ENCODE results near the gene DENND1B.
A peak's percentile ranks its signal among the peaks of the same experiment; 100 is the strongest.

The DENND1B gene

GRCh38 chr1:197744979-197745378, 30.3 kb downstream of the DENND1B start:
- Mint-ChIP-seq H3K36me3 (peaks cover 14 to 19% of the 10 kb centered on the region in 2 donors), H3K4me1 (peaks cover 12 to 21% of the 10 kb centered on the region in 2 donors), H3K9me3 (no peaks in the 10 kb centered on the region), H3K4me3 (peak overlapping the region in 1 of 2 donors; percentile 11), H3K27ac (peak overlapping the region; percentile 28), H3K27me3 (no peaks in the 10 kb centered on the region)
- ATAC-seq (replicated peaks) (peak; percentile 54 to 74), DNase-seq (no peak)

- H3K27me3 Mint-ChIP-seq, result no peaks in the 10 kb centered on the region
- no peak for ATAC-seq (replicated peaks)
- no peak for DNase-seq
- peaks cover 20 to 33% of the 10 kb centered on the region in 2 donors for H3K4me1 Mint-ChIP-seq
- no peaks in the 10 kb centered on the region for H3K9me3 Mint-ChIP-seq
- H3K27ac Mint-ChIP-seq, result no peak overlapping the region
- peaks cover 14 to 19% of the 10 kb centered on the region in 2 donors for H3K36me3 Mint-ChIP-seq
- no peak overlapping the region for H3K4me3 Mint-ChIP-seq
Measured at GRCh38 chr1:197743578-197743977, 31.7 kb downstream of the DENND1B start.

- H3K4me1 Mint-ChIP-seq, result peaks cover 21 to 35% of the 10 kb centered on the region in 2 donors
Measured at GRCh38 chr1:197740992-197741391, 34.3 kb downstream of the DENND1B start.

GRCh38 chr1:197738927-197739326, 36.4 kb downstream of the DENND1B start:
- Mint-ChIP-seq H3K27me3 (no peaks in the 10 kb centered on the region), H3K4me3 (no peak overlapping the region), H3K4me1 (peaks cover 14 to 24% of the 10 kb centered on the region in 2 donors), H3K36me3 (peaks cover 5 to 9% of the 10 kb centered on the region in 2 donors), H3K27ac (peak overlapping the region; percentile 1), H3K9me3 (no peaks in the 10 kb centered on the region)
- DNase-seq (no peak), ATAC-seq (replicated peaks) (peak in 1 of 2 donors; percentile 18)

More at GRCh38 chr1:197740992-197741391, 34.3 kb downstream of the DENND1B start:
- Mint-ChIP-seq H3K4me3 (no peak overlapping the region), H3K36me3 (peaks cover 6 to 8% of the 10 kb centered on the region in 2 donors), H3K27me3 (no peaks in the 10 kb centered on the region), H3K27ac (no peak overlapping the region), H3K9me3 (no peaks in the 10 kb centered on the region)
- no peak for ATAC-seq (replicated peaks)
- DNase-seq, result no peak

- H3K27me3 Mint-ChIP-seq, result no peaks in the 10 kb centered on the region
- DNase-seq, result no peak
- peaks cover 4 to 9% of the 10 kb centered on the region in 2 donors for H3K36me3 Mint-ChIP-seq
- H3K27ac Mint-ChIP-seq, result no peak overlapping the region
- no peaks in the 10 kb centered on the region for H3K9me3 Mint-ChIP-seq
- H3K4me1 Mint-ChIP-seq, result peaks cover 17 to 22% of the 10 kb centered on the region in 2 donors
- no peak overlapping the region for H3K4me3 Mint-ChIP-seq
- no peak for ATAC-seq (replicated peaks)
Measured at GRCh38 chr1:197737916-197738315, 37.4 kb downstream of the DENND1B start.

GRCh38 chr1:197736685-197737084, 38.6 kb downstream of the DENND1B start:
- no peak overlapping the region for H3K27ac Mint-ChIP-seq
- ATAC-seq (replicated peaks), result no peak
- no peaks in the 10 kb centered on the region for H3K9me3 Mint-ChIP-seq
- no peak overlapping the region for H3K4me3 Mint-ChIP-seq
- H3K27me3 Mint-ChIP-seq, result no peaks in the 10 kb centered on the region
- no peak for DNase-seq
- H3K4me1 Mint-ChIP-seq, result peaks cover 19 to 20% of the 10 kb centered on the region in 2 donors
- peaks cover 9 to 14% of the 10 kb centered on the region in 2 donors for H3K36me3 Mint-ChIP-seq

GRCh38 chr1:197735461-197735860, 39.8 kb downstream of the DENND1B start:
- DNase-seq (no peak), ATAC-seq (replicated peaks) (no peak)
- Mint-ChIP-seq H3K27ac (no peak overlapping the region), H3K9me3 (no peaks in the 10 kb centered on the region), H3K4me1 (peaks cover 19 to 20% of the 10 kb centered on the region in 2 donors), H3K36me3 (peaks cover 9 to 14% of the 10 kb centered on the region in 2 donors), H3K4me3 (no peak overlapping the region), H3K27me3 (no peaks in the 10 kb centered on the region)

- H3K27ac Mint-ChIP-seq, result no peak overlapping the region
- H3K27me3 Mint-ChIP-seq, result no peaks in the 10 kb centered on the region
- ATAC-seq (replicated peaks) (no peak), DNase-seq (no peak)
- no peak overlapping the region for H3K4me3 Mint-ChIP-seq
- peaks cover 0 to 8% of the 10 kb centered on the region in 2 donors for H3K4me1 Mint-ChIP-seq
- H3K36me3 Mint-ChIP-seq, result peaks cover 14 to 15% of the 10 kb centered on the region in 2 donors
- H3K9me3 Mint-ChIP-seq, result peaks cover 5 to 7% of the 10 kb centered on the region in 2 donors
Measured at GRCh38 chr1:197733324-197733723, 42.0 kb downstream of the DENND1B start.

GRCh38 chr1:197732187-197732586, 43.1 kb downstream of the DENND1B start:
- Mint-ChIP-seq H3K4me3 (no peak overlapping the region), H3K4me1 (peaks cover 0 to 8% of the 10 kb centered on the region in 2 donors), H3K9me3 (peaks cover 5 to 8% of the 10 kb centered on the region in 2 donors), H3K27ac (no peak overlapping the region), H3K36me3 (peaks cover 16 to 23% of the 10 kb centered on the region in 2 donors), H3K27me3 (no peaks in the 10 kb centered on the region)
- DNase-seq, result no peak
- no peak for ATAC-seq (replicated peaks)

GRCh38 chr1:197731449-197731848, 43.8 kb downstream of the DENND1B start:
- DNase-seq (no peak), ATAC-seq (replicated peaks) (no peak)
- H3K4me1 Mint-ChIP-seq, result peaks cover 0 to 5% of the 10 kb centered on the region in 2 donors
- H3K36me3 Mint-ChIP-seq, result peaks cover 17 to 28% of the 10 kb centered on the region in 2 donors
- H3K4me3 Mint-ChIP-seq, result no peak overlapping the region
- H3K9me3 Mint-ChIP-seq, result peaks cover 6 to 8% of the 10 kb centered on the region in 2 donors
- H3K27ac Mint-ChIP-seq, result no peak overlapping the region
- no peaks in the 10 kb centered on the region for H3K27me3 Mint-ChIP-seq

- DNase-seq (no peak), ATAC-seq (replicated peaks) (no peak)
- no peaks in the 10 kb centered on the region for H3K4me1 Mint-ChIP-seq
- peaks cover 11 to 32% of the 10 kb centered on the region in 2 donors for H3K36me3 Mint-ChIP-seq
- peaks cover 16 to 23% of the 10 kb centered on the region in 2 donors for H3K9me3 Mint-ChIP-seq
- H3K27me3 Mint-ChIP-seq, result no peaks in the 10 kb centered on the region
- no peak overlapping the region for H3K27ac Mint-ChIP-seq
- no peak overlapping the region for H3K4me3 Mint-ChIP-seq
Measured at GRCh38 chr1:197725976-197726375, 49.3 kb downstream of the DENND1B start.

- H3K4me1 Mint-ChIP-seq, result peaks cover 0 to 1% of the 10 kb centered on the region in 2 donors
- no peak overlapping the region for H3K27ac Mint-ChIP-seq
- ATAC-seq (replicated peaks) (no peak), DNase-seq (no peak)
- peaks cover 16 to 23% of the 10 kb centered on the region in 2 donors for H3K9me3 Mint-ChIP-seq
- H3K4me3 Mint-ChIP-seq, result no peak overlapping the region
- H3K36me3 Mint-ChIP-seq, result peaks cover 11 to 32% of the 10 kb centered on the region in 2 donors
- no peaks in the 10 kb centered on the region for H3K27me3 Mint-ChIP-seq
Measured at GRCh38 chr1:197725044-197725443, 50.2 kb downstream of the DENND1B start.

- Mint-ChIP-seq H3K4me3 (no peak overlapping the region), H3K27ac (no peak overlapping the region), H3K27me3 (no peaks in the 10 kb centered on the region), H3K9me3 (no peaks in the 10 kb centered on the region), H3K36me3 (no peaks in the 10 kb centered on the region), H3K4me1 (peaks cover 0 to 4% of the 10 kb centered on the region in 2 donors)
- no peak for ATAC-seq (replicated peaks)
- no peak for DNase-seq
Measured at GRCh38 chr1:197715806-197716205, 59.5 kb downstream of the DENND1B start.

- Mint-ChIP-seq H3K4me1 (peaks cover 8% of the 10 kb centered on the region in 2 donors), H3K36me3 (peaks cover 4 to 14% of the 10 kb centered on the region in 2 donors), H3K9me3 (peaks cover 6 to 10% of the 10 kb centered on the region in 2 donors), H3K27me3 (no peaks in the 10 kb centered on the region), H3K27ac (no peak overlapping the region), H3K4me3 (no peak overlapping the region)
- ATAC-seq (replicated peaks) (no peak), DNase-seq (no peak)
Measured at GRCh38 chr1:197706601-197707000, 68.7 kb downstream of the DENND1B start.

GRCh38 chr1:197705941-197706340, 69.3 kb downstream of the DENND1B start:
- Mint-ChIP-seq H3K27me3 (no peaks in the 10 kb centered on the region), H3K9me3 (peaks cover 9 to 13% of the 10 kb centered on the region in 2 donors), H3K4me3 (no peak overlapping the region), H3K4me1 (peaks cover 8% of the 10 kb centered on the region in 2 donors), H3K36me3 (peaks cover 7 to 18% of the 10 kb centered on the region in 2 donors), H3K27ac (no peak overlapping the region)
- ATAC-seq (replicated peaks) (no peak), DNase-seq (no peak)

All from stimulated activated naive B cell treated with anti-CD40 and anti-IgM and Interleukin-4, amounts not matched to agents 10 μg/mL and 1 μg/mL and 100 μg/mL, for 72 hours (primary cell).